DND-41 (cell line): ENCODE results near the gene IP6K3.

Experiments used
- ATAC-seq: fragments of 200-7000 bp; cut with Tn5 transposase; 3 replicates; pipeline ENCODE4 v1.9.1; 2021; ENCODE audit warnings: low read depth; ENCODE audit not compliant: insufficient read depth
- DNase-seq: peaks from one replicate; pipeline ENCODE4 v3.0.0-alpha.2; 2020
- H2AFZ ChIP-seq: 2 replicates; pipeline ENCODE4 v1.6.0; 2012; ENCODE audit warnings: low read depth, low read length
- H3K27ac ChIP-seq: 2 replicates; pipeline ENCODE4 v1.5.1; 2012; ENCODE audit warnings: low read length, inconsistent platforms
- H3K27me3 ChIP-seq: fragments of 200-600 bp; sonication (generic); 2 replicates; pipeline ENCODE4 v1.6.0; 2012; ENCODE audit warnings: low read length, mild to moderate bottlenecking, inconsistent platforms; ENCODE audit not compliant: insufficient read depth, poor library complexity
- H3K36me3 ChIP-seq: 2 replicates; pipeline ENCODE4 v1.5.1; 2012; ENCODE audit warnings: low read length, inconsistent platforms; ENCODE audit not compliant: insufficient read depth
- H3K4me1 ChIP-seq: 2 replicates; pipeline ENCODE4 v1.5.1; 2012; ENCODE audit warnings: mild to moderate bottlenecking, low read length; ENCODE audit not compliant: insufficient read depth
- H3K4me2 ChIP-seq: 2 replicates; pipeline ENCODE4 v1.6.0; 2012; ENCODE audit warnings: mild to moderate bottlenecking, moderate library complexity, low read length, inconsistent platforms; ENCODE audit not compliant: insufficient read depth
- H3K4me3 ChIP-seq, 2 experiments: fragments of 200-600 bp in 1 of 2; shearing (Covaris generic) in 1 of 2; 2 replicates each; pipeline ENCODE4 v1.5.1; 2012 to 2016; ENCODE audit warnings: inconsistent platforms in 2 of 2, low read length in 2 of 2, mild to moderate bottlenecking in 2 of 2, low read depth in 1 of 2, moderate library complexity in 1 of 2
- H3K79me2 ChIP-seq: 2 replicates; pipeline ENCODE4 v1.6.0; 2012; ENCODE audit warnings: low read length, inconsistent platforms; ENCODE audit not compliant: insufficient read depth
- H3K9ac ChIP-seq: 2 replicates; pipeline ENCODE4 v1.6.0; 2012; ENCODE audit warnings: low read depth, mild to moderate bottlenecking, inconsistent platforms, low read length, moderate library complexity
- H3K9me3 ChIP-seq: 2 replicates; pipeline ENCODE4 v1.5.1; 2012; ENCODE audit warnings: low read length, moderate library complexity, mild to moderate bottlenecking, inconsistent platforms; ENCODE audit not compliant: insufficient read depth, severe bottlenecking
- H4K20me1 ChIP-seq: 2 replicates; pipeline ENCODE4 v1.6.0; 2012; ENCODE audit warnings: low read length; ENCODE audit not compliant: insufficient read depth
- CTCF ChIP-seq: IDR thresholded peaks from 2 replicates; pipeline ENCODE4 v1.5.1; 2012; ENCODE audit warnings: borderline replicate concordance, low read length, moderate library complexity, mild to moderate bottlenecking; ENCODE audit not compliant: poor library complexity, severe bottlenecking; ENCODE audit errors: extremely low read depth
- EZH2 ChIP-seq: IDR thresholded peaks from 3 replicates; pipeline ENCODE4 v1.6.1; 2012; ENCODE audit warnings: borderline replicate concordance, low read depth, mild to moderate bottlenecking, moderate library complexity, low read length, inconsistent platforms; ENCODE audit not compliant: severe bottlenecking

Gene IP6K3

GRCh38 chr6:33689148-33689494 is 57.6 kb downstream of the IP6K3 start:
- Histone ChIP-seq H3K4me3 (no peak overlapping the region), H2AFZ (no peak overlapping the region), H3K9ac (no peak overlapping the region), H3K36me3 (peaks cover 99% of the 10 kb centered on the region), H3K27me3 (no peaks in the 10 kb centered on the region), H3K79me2 (no peaks in the 10 kb centered on the region), H3K4me1 (no peaks in the 10 kb centered on the region), H4K20me1 (peaks cover 3% of the 10 kb centered on the region; the same call in 1 of the 2 replicates), H3K9me3 (no peaks in the 10 kb centered on the region), H3K27ac (no peak overlapping the region), H3K4me2 (no peak overlapping the region)
- DNase-seq: no peak
- no peak for ATAC-seq
- TF ChIP-seq CTCF (no peak), EZH2 (no peak)

GRCh38 chr6:33688451-33689147 is 58.1 kb downstream of the IP6K3 start:
- Histone ChIP-seq H3K4me2 (no peak overlapping the region), H3K9me3 (no peaks in the 10 kb centered on the region), H3K27ac (no peak overlapping the region), H3K36me3 (peaks cover 99% of the 10 kb centered on the region), H3K4me3 (no peak overlapping the region), H3K4me1 (no peaks in the 10 kb centered on the region), H2AFZ (no peak overlapping the region), H3K9ac (no peak overlapping the region), H3K79me2 (no peaks in the 10 kb centered on the region), H4K20me1 (peaks cover 3% of the 10 kb centered on the region; the same call in 1 of the 2 replicates), H3K27me3 (no peaks in the 10 kb centered on the region)
- TF ChIP-seq EZH2 (no peak), CTCF (no peak)
- DNase-seq (no peak), ATAC-seq (no peak)

- 0 out of 2 replicates have a peak, but pooled peaks cover 3% of the 10 kb centered on the region for H4K20me1 ChIP-seq
- TF ChIP-seq EZH2 (no peak), CTCF (no peak)
- no peak overlapping the region for H3K4me2 ChIP-seq
- ATAC-seq (no peak), DNase-seq (no peak)
- H3K36me3 ChIP-seq: peaks cover 99% of the 10 kb centered on the region
- no peaks in the 10 kb centered on the region for H3K4me1 ChIP-seq
- H3K27me3 ChIP-seq: no peaks in the 10 kb centered on the region
- H3K9me3 ChIP-seq: no peaks in the 10 kb centered on the region
- no peak overlapping the region for H2AFZ ChIP-seq
- no peak overlapping the region for H3K4me3 ChIP-seq
- no peak overlapping the region for H3K9ac ChIP-seq
- H3K27ac ChIP-seq: no peak overlapping the region
- no peaks in the 10 kb centered on the region for H3K79me2 ChIP-seq
Observed at GRCh38 chr6:33688006-33688405, 58.7 kb downstream of the IP6K3 start.
